GM21447 (cell line): ENCODE measurements around the gene PACRG.

Experiments
- ATAC-seq: cut with Tn5 transposase; IDR thresholded peaks from one replicate; pipeline ENCODE4 v1.9.1; 2021; ENCODE audit not compliant: unreplicated experiment

Gene PACRG

DNA sequence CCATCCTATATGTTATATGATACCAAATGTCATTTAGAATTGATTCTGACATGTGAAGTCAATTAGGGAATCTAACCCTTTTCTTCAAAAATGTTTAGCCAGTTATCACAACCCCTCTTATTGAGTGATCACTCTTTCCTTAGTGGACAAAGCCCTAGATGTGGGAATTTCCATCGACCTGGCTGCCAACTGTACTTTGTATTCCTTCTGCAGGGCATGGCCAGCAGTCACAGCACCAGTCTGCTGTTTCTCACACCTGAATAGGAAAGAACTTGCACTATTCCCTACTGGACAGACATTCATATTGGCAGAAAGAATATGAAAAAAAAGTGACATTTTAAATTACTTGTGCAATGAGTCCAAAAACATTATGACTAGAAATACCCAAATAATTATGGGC, 271.0 kb downstream of the PACRG start:
- ATAC-seq: no peak

DNA sequence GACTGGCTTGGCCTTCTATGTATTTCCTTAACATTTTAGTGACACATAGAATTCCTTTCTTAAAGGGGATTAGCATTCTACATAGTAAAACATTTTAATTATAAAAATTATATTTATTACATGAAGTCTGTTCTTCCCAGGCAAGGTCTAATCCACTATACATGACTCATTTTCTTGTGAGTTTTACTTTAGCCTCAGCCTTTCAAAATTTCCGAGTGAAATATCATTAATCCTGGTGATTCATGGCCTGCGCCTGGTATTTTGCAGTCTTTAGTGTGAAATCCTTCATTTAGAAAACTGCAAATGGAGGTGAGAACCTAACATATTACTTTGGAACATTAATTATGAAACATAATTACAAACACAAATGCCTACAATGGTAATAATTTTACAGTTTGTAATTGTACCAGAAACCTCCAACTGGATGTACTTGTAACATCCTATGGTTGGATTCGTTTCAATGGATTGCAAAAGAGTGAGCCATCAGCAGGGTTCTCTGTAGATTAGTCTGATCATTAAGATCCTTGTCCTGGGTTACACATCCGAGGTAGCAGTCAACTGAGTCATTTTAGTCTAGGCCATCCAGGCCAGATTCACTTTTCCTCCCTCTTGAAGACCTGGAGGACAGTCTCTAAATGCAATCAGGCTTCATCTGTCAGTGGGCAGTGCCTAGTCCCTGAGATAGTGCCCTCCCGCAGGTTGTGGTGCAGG, 272.0 kb downstream of the PACRG start:
- no peak for ATAC-seq

DNA sequence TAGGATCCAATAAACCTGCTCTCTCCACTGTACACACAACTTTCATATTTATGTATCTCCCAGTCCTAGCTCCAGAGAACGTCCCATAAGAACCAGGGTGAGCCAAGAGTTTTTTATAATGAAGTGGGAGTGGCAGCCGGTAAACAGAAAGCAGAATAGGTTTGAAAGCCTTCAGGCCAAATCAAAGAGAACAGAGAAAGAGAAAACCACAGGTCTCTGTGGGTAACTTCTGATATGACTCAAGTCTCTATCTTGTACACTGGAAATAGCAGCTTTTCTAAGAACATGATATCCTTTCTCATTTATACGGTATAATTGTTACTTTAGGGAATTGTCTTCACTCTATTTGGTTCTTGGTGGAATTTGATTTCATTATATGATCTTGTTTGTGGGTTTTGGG, 273.6 kb downstream of the PACRG start:
- ATAC-seq: peak; percentile 99

DNA sequence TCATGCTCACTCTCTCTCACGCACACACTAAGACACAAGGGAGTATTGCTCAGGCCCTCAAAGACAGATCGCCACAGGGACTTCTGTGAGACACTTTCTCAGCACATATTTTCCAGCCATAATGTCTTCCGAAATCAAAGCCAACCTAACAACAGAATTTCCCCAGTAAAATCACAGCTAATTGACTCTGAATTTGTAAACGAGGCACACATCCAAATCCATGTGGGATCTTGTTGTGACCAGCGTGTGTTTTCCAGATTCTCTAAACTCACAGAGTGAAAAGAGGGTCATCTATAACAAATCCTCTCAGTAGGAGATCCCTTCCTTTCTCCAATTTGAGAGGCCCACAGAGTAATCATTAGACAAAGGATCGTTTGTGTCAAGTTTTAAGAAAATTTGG, 280.4 kb downstream of the PACRG start:
- no peak for ATAC-seq

DNA sequence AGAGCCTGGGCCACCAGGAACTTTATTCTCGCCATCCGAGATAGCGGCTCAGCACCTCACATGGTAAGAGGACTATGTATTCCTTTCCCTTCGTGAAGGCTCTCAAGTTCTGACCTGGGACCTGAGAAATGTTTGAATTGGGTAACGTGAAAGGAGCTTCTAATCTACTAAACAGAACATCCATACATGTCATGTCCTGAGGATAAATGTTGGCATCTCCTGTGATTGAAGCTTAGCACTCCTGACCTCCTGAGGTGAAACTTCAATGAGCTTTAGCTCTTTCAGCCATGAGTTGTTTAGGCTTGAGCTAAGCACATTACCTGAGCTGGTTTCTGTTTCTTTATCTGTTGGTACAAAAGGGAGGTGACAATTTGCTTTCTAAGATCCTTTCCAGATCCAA, 280.9 kb downstream of the PACRG start:
- no peak for ATAC-seq

DNA sequence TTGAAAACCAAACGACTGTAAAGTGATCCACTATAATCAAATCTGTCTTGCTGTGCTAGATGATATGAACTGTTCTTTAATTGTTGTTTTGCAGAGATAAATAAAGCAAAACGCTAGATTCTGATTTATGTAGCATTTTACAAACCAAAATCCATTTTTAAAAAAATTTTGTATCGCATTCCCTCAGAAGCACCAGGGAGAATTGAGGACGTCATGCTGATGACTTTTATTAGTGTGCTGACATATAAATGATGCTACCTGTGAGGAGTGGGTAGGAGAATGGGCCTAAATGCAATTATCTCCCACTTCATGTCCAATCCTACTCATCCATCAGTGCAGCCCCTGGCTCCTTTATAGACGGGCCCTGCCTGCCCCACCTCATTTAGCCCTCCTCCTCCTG, 282.4 kb downstream of the PACRG start:
- ATAC-seq: no peak

DNA sequence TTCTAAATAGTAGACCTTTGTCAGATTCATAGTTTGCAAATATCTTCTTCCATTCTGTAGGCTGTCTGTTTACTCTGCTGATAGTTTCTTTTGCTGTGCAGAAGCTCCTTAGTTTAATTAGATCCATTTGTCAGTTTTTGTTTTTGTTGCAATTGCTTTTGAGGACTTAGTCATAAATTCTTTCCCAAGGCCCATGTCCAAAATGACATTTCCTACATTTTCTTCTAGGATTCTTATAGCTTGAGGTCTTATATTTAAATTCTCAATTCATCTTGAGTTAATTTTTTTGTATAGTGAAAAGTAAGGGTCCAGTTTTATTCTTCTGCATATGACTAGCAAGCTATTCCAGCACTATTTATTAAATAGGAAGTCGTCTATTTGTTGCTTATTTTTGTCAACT, 287.0 kb downstream of the PACRG start:
- no peak for ATAC-seq

DNA sequence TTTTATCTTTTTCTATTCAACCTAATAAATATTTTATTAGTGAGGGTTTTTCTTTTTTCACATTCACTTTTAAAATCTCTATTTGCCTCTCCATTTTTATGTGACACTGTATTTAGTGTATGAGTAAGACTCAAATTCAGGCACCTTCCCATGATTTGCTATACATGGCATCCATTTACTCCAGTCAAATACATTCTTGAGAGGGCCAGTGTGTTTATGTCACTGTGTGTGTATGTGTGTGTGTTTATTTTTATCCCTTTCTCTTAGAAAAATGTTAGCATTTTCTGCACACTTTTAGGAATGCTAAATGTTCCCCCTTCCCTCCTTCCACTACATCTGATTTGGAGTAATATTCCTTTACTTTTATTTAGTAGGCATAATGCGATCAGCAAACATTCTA, 290.0 kb downstream of the PACRG start:
- ATAC-seq: no peak

DNA sequence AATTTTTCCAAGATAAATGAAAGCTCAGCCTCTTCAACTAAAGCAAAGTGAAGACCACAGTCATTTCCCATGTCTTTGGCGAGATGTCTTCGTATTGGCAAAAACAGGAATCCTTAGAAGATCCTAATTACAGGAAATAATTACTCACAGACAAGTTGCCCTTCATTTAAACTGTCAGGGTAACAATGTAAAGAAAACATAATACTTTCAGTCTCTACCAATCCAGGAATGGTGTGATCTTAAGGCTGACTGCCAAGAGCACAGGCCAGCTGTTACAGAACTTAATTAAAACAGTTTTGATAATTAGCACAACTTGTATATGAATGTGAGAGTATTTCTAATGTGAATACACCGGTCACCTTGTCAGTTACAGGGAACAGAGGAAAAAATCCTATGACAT, 292.2 kb downstream of the PACRG start:
- ATAC-seq: no peak

DNA sequence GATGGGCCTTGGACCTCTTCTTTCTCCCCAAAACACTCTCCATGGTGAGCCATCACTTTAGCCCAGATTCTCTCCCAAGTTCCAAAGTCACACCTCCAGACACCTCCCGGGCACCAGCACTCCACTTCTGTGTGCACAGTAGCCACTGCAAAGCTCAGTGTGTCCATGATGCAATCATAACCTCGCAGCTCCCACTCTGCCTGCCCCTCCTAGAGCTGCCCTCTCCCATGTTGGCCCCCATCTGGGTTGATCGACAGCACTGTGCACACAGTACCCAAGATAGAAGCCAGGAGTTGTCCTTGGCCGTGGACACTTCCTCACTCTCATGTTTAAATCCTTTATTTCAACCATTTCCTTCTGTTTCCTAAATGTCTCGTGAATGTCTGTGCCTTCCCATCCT, 293.3 kb downstream of the PACRG start:
- ATAC-seq: no peak

DNA sequence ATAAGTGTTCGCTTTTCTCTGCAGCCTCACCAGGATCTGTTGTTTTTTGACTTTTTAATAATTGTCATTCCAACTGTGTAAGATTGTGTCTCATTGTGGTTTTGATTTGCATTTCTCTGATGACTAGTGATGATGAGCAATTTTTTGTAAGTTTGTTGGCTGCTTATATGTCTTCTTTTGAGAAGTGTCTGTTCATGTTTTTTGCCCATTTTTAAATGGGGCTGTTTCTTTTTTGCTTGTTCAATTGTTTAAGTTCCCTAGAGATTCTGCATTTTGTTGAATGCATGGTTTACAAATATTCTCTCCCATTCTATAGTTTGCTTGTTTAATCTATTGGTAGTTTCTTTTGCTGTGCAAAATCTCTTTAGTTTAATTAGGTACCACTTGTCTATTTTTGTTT, 295.9 kb downstream of the PACRG start:
- ATAC-seq: no peak

DNA sequence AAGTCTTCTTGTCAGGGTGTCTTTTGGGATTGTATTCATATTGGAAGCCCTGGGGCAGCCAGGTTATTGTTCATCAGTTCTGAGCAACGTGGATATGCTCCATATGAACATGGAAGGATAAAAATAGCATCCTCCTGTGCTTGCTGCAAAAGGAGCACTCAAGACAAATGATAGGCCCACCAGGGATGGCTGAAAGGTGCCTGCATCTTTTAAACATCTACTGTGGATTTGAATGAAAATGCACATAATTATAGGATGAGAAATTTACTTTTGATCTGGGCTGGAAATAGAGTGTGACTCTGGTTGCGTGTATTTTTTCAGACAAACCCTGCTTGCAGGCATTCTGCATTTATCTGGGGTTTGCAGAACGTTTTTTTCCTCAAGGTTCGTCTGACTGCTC, 299.1 kb downstream of the PACRG start:
- ATAC-seq: no peak

DNA sequence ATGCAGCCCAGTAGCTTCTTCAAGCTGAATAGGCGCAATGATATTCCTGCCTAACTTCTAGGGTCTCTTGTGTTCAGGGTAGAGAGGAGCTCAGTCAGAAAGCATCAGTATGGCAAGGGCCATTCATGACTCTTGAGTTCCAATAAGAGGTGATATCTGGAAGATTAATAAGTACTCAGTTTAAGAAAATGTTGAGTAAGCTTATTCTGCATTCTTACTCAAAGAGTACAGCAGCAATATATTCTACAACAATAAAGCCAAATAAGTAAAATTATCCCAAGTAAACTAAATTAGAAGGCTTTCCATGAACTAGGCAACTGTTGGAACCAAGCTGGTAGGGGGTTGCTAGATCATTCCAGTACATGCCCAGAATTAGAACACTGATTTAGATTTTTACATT, 303.2 kb downstream of the PACRG start:
- ATAC-seq: no peak

DNA sequence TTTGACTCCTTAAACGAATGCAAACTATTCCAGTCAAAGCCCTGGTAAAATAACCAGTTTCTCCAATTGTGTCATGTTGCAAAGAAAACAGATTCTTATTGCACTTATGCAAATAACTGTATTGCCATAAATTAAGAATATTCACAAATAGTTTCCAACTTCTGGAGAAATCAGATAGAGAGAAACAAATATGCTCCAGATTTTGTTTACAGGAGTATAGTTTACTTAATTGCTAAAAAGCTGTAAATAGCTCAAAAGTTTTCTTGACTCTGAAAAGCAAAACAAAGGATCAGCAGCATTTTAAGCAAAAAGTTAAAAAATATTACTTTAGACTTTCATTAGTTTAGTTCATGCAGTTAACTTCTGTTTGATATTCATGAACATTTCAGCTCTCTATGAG, 304.2 kb downstream of the PACRG start:
- ATAC-seq: no peak

DNA sequence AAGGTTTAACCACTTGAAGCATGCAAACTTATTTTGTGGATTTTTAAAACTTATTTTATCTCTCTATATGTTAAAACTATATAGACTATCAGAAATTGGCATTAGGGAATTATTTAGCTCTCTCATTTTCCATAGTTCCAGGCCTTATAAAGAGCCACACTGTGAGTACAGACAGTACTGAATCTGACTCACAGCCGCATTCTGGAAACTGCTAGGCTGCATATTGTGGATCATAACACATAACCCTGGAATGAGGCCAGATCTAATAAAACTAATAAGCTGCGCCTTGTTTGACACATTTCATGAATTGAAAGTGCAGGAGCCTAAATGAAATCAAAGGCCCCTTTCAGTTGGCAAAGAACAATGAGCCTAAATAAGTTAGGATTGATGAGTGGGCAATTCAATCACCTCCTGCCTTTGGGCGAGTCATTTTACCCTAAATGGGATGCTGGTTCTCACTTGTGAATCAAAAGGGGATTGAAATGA, 308.4 kb downstream of the PACRG start:
- no peak for ATAC-seq

DNA sequence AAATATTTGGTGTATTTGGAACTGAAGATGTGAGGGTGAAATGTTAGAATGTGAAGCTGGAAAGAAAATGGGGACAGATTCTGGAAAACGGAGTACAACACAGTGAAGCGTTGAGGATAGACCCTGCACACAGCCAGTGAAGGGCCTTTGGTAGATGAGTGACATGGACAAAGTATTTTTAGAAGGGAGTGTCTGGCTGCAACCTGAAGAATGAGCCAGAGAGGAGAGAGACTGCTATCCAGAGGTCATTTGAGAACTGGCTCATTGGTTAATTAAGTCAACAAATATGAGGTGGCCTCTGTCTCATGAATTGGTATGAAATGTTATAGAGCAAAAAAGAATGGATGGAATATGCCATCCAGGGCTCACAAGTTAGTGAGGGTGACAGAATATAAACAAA, 310.5 kb downstream of the PACRG start:
- no peak for ATAC-seq

DNA sequence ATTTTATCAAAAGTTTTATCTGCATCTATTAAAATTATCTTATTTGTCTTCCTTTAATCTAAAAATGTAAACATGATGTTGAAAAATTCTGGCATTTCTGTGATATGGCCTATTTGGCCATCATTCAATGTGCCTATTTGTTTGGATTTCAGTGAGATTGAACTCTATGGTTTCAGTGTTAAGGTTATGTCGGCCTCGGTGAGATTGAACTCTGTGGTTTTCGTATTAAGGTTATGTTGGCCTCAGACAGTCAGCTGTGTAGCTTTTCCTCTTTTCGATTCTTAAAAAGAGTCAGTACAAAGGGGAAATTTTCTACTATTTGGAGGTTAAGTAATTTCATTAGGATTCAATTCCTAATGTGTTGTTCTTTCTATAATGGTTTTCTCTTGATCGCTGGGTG, 320.6 kb downstream of the PACRG start:
- ATAC-seq: no peak

DNA sequence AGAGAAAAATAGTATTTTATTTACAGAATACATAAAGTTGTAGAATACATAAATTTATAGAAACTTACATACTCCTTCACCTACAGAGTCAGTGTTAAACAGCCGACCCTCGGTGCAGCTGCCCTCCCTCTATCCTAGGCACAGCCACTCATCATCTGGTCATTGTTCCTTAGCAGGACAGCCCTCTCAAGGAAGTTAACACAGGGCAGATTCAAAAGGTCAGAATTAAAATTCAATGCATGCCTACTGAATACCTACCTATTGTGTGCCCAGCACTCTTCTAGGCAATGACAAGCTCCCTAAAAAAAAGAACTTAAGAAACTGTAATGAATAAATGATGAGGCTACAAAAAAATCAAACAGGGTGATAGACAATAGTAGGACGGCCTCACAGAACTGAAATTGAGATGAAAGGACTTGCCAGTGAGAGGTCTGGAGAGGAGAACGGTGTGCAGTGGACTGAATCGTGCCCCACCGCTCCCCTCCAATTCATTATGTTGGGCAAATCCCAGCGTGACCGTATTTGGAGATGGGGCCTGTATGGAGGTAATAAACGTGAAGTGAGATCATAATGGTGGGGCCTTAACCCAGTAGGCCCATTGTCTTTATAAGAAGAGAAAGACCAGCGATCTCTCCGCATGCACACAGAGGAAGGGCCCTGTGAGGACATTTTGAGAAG, 326.0 kb downstream of the PACRG start:
- ATAC-seq: no peak

DNA sequence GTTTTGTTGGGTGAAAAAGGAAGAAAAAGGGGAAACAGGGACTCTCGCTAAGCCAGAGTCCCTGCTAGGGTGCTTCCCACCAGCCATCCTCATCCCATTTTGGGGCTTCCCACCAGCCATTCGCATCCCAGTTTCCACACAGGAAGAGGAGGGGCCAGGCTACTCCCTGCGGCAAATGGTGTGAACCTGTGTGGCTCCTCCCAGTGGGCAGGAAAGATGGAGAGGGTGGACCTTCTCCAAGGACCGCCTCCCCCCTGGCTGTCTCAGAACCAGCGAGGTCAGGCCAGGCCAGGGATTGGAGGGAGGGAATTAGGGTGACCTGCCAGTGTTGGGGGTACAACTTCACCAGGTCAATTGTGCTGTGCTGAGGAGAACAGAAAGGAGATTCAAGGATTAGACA, 326.9 kb downstream of the PACRG start:
- no peak for ATAC-seq

DNA sequence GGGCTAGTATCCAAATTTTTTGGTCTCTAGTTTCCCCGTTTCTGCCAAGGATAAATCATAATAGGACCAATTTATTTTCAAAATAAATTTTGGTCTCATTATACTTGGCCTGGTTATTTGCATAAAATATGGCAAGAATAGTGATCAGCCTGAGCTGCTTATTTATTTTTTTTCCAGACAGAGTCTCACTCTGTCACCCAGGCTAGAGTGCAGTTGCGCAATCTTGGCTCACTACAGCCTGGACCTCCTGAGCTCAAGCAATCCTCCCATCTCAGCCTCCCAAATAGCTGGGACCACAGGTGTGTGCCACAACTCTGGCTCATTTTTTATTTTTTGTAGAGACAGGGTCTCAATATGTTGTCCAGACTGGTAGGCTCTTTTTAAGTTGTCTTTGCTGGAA, 329.5 kb downstream of the PACRG start:
- no peak for ATAC-seq

DNA sequence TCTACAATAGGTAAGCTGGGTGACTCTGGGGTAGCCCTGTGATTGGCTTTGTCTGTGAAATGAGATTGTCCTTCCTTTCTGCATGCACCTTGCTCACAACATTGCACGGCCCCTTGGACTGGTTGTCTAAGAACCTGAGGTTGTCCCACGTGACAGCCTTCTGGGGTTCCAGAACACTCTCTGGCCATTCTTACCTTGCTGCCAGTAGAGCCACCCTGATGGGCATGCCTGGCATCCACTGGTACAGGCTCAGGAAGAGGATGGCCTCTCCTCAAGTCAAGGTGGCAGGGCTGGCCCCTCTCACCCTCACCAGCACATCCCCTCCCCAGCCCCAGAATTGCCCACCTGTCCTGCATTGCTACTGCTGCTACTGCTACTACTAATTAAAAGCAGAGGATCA, 335.0 kb downstream of the PACRG start:
- no peak for ATAC-seq

DNA sequence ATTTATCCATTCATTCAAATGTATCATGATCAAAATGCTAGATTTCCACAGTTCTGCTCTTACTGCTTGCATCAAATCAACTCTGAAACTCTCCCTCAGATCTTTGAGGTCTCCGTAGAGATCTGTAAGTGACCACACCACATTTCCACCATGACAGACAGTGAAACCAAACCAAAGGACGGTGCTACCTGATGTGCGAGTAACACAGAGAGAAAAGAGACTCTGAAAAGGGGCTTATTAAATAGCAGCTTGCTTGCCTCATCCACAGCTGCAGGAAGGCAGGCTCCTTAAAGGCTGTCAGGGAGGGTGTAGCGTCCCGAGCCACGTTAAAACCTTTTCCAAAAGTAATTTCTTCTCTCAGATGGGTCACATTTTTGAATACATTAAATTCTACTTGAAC, 335.8 kb downstream of the PACRG start:
- no peak for ATAC-seq

DNA sequence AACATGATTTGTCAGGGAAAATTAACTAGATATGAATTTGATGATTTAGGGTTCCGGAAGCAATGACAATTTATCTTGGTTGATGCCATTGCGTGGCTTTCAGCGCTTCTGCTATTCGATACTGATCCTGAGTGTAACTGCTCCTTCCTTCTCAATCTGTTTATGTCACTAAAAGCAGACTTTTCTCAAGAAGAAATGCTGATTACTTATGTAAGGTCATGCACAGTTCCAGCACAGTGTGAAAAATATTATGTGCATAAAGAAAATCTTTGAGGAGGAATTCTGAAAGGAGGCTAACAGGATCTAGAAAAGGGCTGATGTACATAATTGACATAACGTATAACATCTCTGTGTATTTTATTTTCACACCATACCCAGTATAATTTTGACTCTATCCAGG, 336.6 kb downstream of the PACRG start:
- ATAC-seq: no peak
